ENCODE data around the gene FAM163B.

GRCh38 chr9:133545494-133546286 lies 63.5 kb downstream of the FAM163B start:
- TF ChIP-seq EGR1 (IDR thresholded peaks at IDR 0.05; ENCODE audit: low read depth in 2 of 2) (no peak), RAD21 (IDR thresholded peaks at IDR 0.05) (no peak), REST (IDR thresholded peaks at IDR 0.05) (no peak), CTCF (IDR thresholded peaks at IDR 0.05; ENCODE audit: low read depth, low read length, missing input control) (no peak), NR2F2 (IDR thresholded peaks at IDR 0.05) (peak; percentile 94), SP1 (IDR thresholded peaks at IDR 0.05) (no peak), ATF3 (IDR thresholded peaks at IDR 0.05) (no peak), TAF1 (conservative IDR thresholded peaks at IDR 0.05) (no peak), HNF4A (conservative IDR thresholded peaks at IDR 0.05) (no peak), GABPA (IDR thresholded peaks at IDR 0.05 in 1 of 2, conservative IDR thresholded peaks at IDR 0.05 in 1 of 2) (no peak), MAX (IDR thresholded peaks at IDR 0.05) (no peak), YY1 (IDR thresholded peaks at IDR 0.05) (no peak), ZBTB33 (IDR thresholded peaks at IDR 0.05) (no peak)

All from liver (tissue), 3 donors.